Stomach (tissue), 4 donors: ENCODE results near the gene SYNJ2.

Experiments used
- POLR2A ChIP-seq, 4 donors: fragments of 450-650 bp; IDR thresholded peaks; one replicate each; pipeline ENCODE4 v1.6.1; 2016; ENCODE audit warnings: antibody characterized with exemption in 4 of 4, control low read depth in 2 of 4, mild to moderate bottlenecking in 1 of 4, moderate library complexity in 1 of 4
- POLR2AphosphoS5 ChIP-seq, 3 donors: sonication (generic); formaldehyde crosslinking; IDR thresholded peaks; one replicate each; pipeline ENCODE4 v1.6.1; 2016; ENCODE audit warnings: antibody characterized with exemption in 3 of 3
- TF ChIP-seq, protein P1 (sequence below), 7 experiments: fragments of 450-650 bp in 4 of 7; fragments of 200-600 bp in 3 of 7; sonication (generic) in 3 of 7; IDR thresholded peaks; one replicate each; pipeline ENCODE4 v1.5.1; 2016 to 2019; ENCODE audit warnings: antibody characterized with exemption in 7 of 7, control low read depth in 2 of 7, mild to moderate bottlenecking in 1 of 7

DNA sequence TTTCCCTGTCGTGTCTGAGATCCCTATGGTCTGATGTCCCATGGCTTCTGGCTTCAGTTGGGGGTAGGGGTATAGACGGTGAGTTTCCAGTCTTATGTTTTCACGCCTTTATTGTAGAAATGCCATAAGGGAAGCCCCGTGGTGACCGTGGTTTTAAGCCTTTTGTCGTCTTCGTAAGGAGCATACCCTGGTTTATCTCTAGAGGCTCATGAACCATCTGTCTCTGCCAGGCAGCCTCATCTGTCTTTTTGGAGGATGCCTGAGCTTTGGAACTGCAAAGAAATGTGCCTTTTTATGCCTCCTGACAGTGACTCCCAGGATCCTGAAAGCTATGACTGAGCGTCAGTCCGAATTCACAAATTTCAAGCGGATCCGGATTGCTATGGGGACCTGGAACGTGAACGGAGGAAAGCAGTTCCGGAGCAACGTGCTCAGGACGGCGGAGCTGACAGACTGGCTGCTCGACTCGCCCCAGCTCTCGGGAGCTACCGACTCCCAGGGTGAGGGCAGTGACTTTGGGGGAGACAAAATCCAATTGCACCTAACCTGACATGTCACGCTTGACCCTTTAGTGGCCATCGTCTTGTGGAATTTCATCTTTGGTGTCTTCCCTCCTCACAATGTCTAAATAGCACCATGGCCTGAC lies 84.6 kb downstream of the SYNJ2 start:
- no peak for TF ChIP-seq POLR2AphosphoS5 (IDR thresholded peaks at IDR 0.05)
- TF ChIP-seq, protein P1, sequence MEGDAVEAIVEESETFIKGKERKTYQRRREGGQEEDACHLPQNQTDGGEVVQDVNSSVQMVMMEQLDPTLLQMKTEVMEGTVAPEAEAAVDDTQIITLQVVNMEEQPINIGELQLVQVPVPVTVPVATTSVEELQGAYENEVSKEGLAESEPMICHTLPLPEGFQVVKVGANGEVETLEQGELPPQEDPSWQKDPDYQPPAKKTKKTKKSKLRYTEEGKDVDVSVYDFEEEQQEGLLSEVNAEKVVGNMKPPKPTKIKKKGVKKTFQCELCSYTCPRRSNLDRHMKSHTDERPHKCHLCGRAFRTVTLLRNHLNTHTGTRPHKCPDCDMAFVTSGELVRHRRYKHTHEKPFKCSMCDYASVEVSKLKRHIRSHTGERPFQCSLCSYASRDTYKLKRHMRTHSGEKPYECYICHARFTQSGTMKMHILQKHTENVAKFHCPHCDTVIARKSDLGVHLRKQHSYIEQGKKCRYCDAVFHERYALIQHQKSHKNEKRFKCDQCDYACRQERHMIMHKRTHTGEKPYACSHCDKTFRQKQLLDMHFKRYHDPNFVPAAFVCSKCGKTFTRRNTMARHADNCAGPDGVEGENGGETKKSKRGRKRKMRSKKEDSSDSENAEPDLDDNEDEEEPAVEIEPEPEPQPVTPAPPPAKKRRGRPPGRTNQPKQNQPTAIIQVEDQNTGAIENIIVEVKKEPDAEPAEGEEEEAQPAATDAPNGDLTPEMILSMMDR (IDR thresholded peaks at IDR 0.05) = no peak
- no peak for TF ChIP-seq POLR2A (IDR thresholded peaks at IDR 0.05)
